Gastrocnemius medialis (tissue), 4 donors: ENCODE data around the gene SLX4IP.

Source experiments
- CTCF ChIP-seq, 5 experiments: fragments of 450-650 bp in 3 of 5; fragments of 200-600 bp in 2 of 5; sonication (generic) in 2 of 5; IDR thresholded peaks in 4 of 5; conservative IDR thresholded peaks in 1 of 5; 1 replicate in 4 of 5; 2 replicates in 1 of 5; pipeline ENCODE4 v1.5.1; 2016 to 2019; ENCODE audit warnings: antibody characterized with exemption in 5 of 5, mild to moderate bottlenecking in 3 of 5, moderate library complexity in 3 of 5
- POLR2A ChIP-seq, 2 donors: fragments of 450-650 bp; IDR thresholded peaks; one replicate each; pipeline ENCODE4 v1.6.1; 2017; ENCODE audit warnings: antibody characterized with exemption in 2 of 2, mild to moderate bottlenecking in 2 of 2, moderate library complexity in 2 of 2

DNA sequence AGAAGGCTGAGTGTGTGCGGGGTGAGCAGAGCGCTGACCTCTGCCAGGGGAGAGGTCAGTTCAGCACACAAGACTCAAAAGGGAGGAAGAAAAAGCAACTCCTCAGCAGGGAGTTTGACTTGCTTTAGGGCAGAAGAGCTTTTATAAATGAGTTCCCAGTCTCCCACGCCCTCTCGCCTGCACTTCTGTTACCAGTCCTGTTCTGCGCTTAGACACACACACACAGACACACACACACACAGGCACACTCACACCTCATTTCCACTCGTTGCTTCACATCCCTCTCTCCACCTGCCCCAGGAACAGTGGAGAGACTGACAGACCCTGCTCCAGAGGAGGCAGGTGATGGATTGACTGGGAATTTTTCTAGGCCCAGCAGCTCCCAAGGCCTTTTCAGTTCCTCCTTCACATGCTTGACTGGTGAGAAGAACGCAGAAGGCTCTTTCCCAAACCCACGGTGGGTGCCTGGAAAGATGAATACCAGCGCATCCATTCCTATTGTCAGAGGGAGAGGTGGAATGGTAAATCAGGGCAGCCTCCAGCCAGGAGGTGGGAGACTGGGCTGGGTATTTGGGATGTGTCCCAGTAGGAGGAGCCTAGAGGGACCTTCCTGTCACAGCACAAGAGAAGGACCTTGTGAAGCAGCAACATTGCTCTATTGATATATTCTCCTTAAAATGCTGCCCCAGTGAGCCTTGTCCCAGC, 195.0 kb downstream of the SLX4IP start:
- TF ChIP-seq CTCF (IDR thresholded peaks at IDR 0.05 in 4 of 5, conservative IDR thresholded peaks at IDR 0.05 in 1 of 5), result no peak
- no peak for TF ChIP-seq POLR2A (IDR thresholded peaks at IDR 0.05)
